Endothelial cell of umbilical vein (primary cell): ENCODE measurements around the gene FAM98B. TPM values are rescaled to one million over a fixed set of nuclear protein-coding genes. Genes with fewer than 3 reads are reported as not detected.

Experiments
- BruUV-seq: library from RNA; stranded (reverse); fragments of 400-500 nt; replicated peaks from 2 replicates; lab custom pipeline; 2021; lab: Mats Ljungman, UMichigan
- CTCF ChIA-PET: fragments of 300-600, 350-600 bp; sonication (Branson Sonifier 250); formaldehyde crosslinking; loops from one replicate; lab custom pipeline; 2021; ENCODE audit warnings: antibody characterized with exemption, inconsistent platforms; lab: Charles Lee
- POLR2A ChIA-PET: fragments of 300-600, 350-600 bp; sonication (Branson Sonifier 250); formaldehyde crosslinking; loops from one replicate; lab custom pipeline; 2021; ENCODE audit warnings: antibody characterized with exemption, inconsistent platforms; lab: Charles Lee
- DNase-seq: peaks from one replicate; pipeline ENCODE4 v3.0.0-alpha.2; 2011; ENCODE audit warnings: low read depth, low spot score
- FAIRE-seq: peaks from 2 replicates; lab custom pipeline; 2011; peaks lifted over from hg19 to GRCh38; lab: Jason Lieb, UNC
- H2AFZ ChIP-seq: 2 replicates; pipeline ENCODE4 v1.6.0; 2012; ENCODE audit warnings: low read depth, low read length, control low read depth, inconsistent platforms
- H3K27ac ChIP-seq: 2 replicates; pipeline ENCODE4 v1.5.1; 2011; ENCODE audit warnings: low read depth, mild to moderate bottlenecking, control low read depth, low read length, moderate library complexity; ENCODE audit not compliant: insufficient read depth
- H3K27me3 ChIP-seq, 2 experiments: 2 replicates each; pipeline versions ENCODE4 v1.6.0 to v1.6.1; 2011; ENCODE audit warnings: low read length in 2 of 2, mixed read lengths in 1 of 2; ENCODE audit not compliant: control insufficient read depth in 2 of 2, insufficient read depth in 2 of 2
- H3K36me3 ChIP-seq, 2 experiments: 2 replicates in 1 of 2; 3 replicates in 1 of 2; pipeline ENCODE4 v1.5.1; 2011; ENCODE audit warnings: low read length in 2 of 2, mild to moderate bottlenecking in 1 of 2, moderate library complexity in 1 of 2; ENCODE audit not compliant: control insufficient read depth in 2 of 2, insufficient read depth in 2 of 2; ENCODE audit errors: extremely low read depth in 1 of 2
- H3K4me1 ChIP-seq: 3 replicates; pipeline ENCODE4 v1.5.1; 2011; ENCODE audit warnings: mild to moderate bottlenecking, low read length; ENCODE audit not compliant: control insufficient read depth, insufficient read depth; ENCODE audit errors: extremely low read depth
- H3K4me2 ChIP-seq: 2 replicates; pipeline ENCODE4 v1.6.1; 2011; ENCODE audit warnings: low read length, control low read depth, mixed read lengths; ENCODE audit not compliant: insufficient read depth
- H3K4me3 ChIP-seq, 3 experiments: fragments of 200-600 bp in 1 of 3; sonication (generic), shearing (Covaris generic) in 1 of 3; replicated peaks in 1 of 3; 2 replicates each; pipeline ENCODE4 v1.5.1; 2011 to 2016; ENCODE audit warnings: control low read depth in 3 of 3, low read length in 3 of 3, mild to moderate bottlenecking in 2 of 3, inconsistent platforms in 1 of 3, low read depth in 1 of 3, moderate library complexity in 1 of 3; ENCODE audit not compliant: insufficient read depth in 1 of 3
- H3K79me2 ChIP-seq: 2 replicates; pipeline ENCODE4 v1.6.0; 2012; ENCODE audit warnings: low read length, inconsistent platforms; ENCODE audit not compliant: control insufficient read depth, insufficient read depth
- H3K9ac ChIP-seq: replicated peaks from 2 replicates; pipeline ENCODE3; 2011; ENCODE audit warnings: low read length, control low read depth; ENCODE audit not compliant: insufficient read depth; ENCODE audit errors: extremely low read depth
- H3K9me1 ChIP-seq: replicated peaks from 3 replicates; pipeline ENCODE4 v1.6.0; 2011; ENCODE audit warnings: mild to moderate bottlenecking, low read length; ENCODE audit not compliant: control insufficient read depth, insufficient read depth; ENCODE audit errors: extremely low read depth
- H3K9me3 ChIP-seq: replicated peaks from 2 replicates; pipeline ENCODE4 v1.5.1; 2012; ENCODE audit warnings: low read length, inconsistent platforms; ENCODE audit not compliant: control insufficient read depth, insufficient read depth
- H4K20me1 ChIP-seq: replicated peaks from 2 replicates; pipeline ENCODE3; 2011; ENCODE audit warnings: mild to moderate bottlenecking, low read length; ENCODE audit not compliant: control insufficient read depth, insufficient read depth; ENCODE audit errors: extremely low read depth
- CTCF ChIP-seq, 2 donors: IDR thresholded peaks; 1 replicate in 1 of 2; 2 replicates in 1 of 2; pipeline ENCODE4 v1.5.1; 2011; ENCODE audit warnings: low read length in 2 of 2, mild to moderate bottlenecking in 2 of 2, moderate library complexity in 2 of 2, control low read depth in 1 of 2, inconsistent platforms in 1 of 2, low read depth in 1 of 2; ENCODE audit not compliant: insufficient read depth in 1 of 2; ENCODE audit errors: extremely low read depth in 1 of 2
- EZH2 ChIP-seq: IDR thresholded peaks from 2 replicates; pipeline ENCODE4 v1.6.1; 2012; ENCODE audit warnings: borderline replicate concordance, low read depth, mild to moderate bottlenecking, moderate library complexity, low read length, inconsistent platforms; ENCODE audit not compliant: severe bottlenecking
- FOS ChIP-seq: IDR thresholded peaks from 2 replicates; pipeline ENCODE4 v1.6.1; 2011; ENCODE audit warnings: mild to moderate bottlenecking, low read length, moderate library complexity, borderline replicate concordance; ENCODE audit not compliant: insufficient read depth
- GATA2 ChIP-seq: IDR thresholded peaks from 2 replicates; pipeline ENCODE4 v1.7.0; 2011; ENCODE audit warnings: low read depth, mild to moderate bottlenecking, moderate library complexity, mixed read lengths, low read length; ENCODE audit not compliant: insufficient read length, insufficient read depth
- JUN ChIP-seq: IDR thresholded peaks from 2 replicates; pipeline ENCODE4 v1.6.1; 2011; ENCODE audit warnings: borderline replicate concordance, low read depth; ENCODE audit not compliant: insufficient read length, insufficient read depth
- MAX ChIP-seq: IDR thresholded peaks from 2 replicates; pipeline ENCODE4 v1.6.1; 2011; ENCODE audit not compliant: insufficient read depth, insufficient read length
- MYC ChIP-seq: IDR thresholded peaks from one replicate; pipeline ENCODE4 v1.6.1; 2011; ENCODE audit warnings: mild to moderate bottlenecking, low read depth, low read length
- POLR2A ChIP-seq: IDR thresholded peaks from 2 replicates; pipeline ENCODE4 v1.6.1; 2012; ENCODE audit warnings: low read depth, mild to moderate bottlenecking, control low read depth, low read length
- POLR2AphosphoS5 ChIP-seq: IDR thresholded peaks from 2 replicates; pipeline ENCODE4 v1.6.1; 2012; ENCODE audit warnings: low read depth, mild to moderate bottlenecking, control low read depth, low read length, moderate library complexity; ENCODE audit not compliant: insufficient read depth
- dilution Hi-C: fragments of 300-500 bp; cut with MboI; formaldehyde crosslinking; loops from one replicate; pipeline ENCODE4 v1.15.0; 2019; ENCODE audit warnings: low sequenced_read_pairs; ENCODE audit not compliant: extremely low pct_ligation_motif_present
- intact Hi-C: fragments of 100-400 bp; cut with micrococcal nuclease; formaldehyde crosslinking; loops from one replicate; pipeline ENCODE4 v1.10.0; 2022
- polyA plus RNA-seq, 4 experiments: library from polyadenylated mRNA; depleted of rRNA in 3 of 4; stranded (reverse) in 3 of 4; unstranded in 1 of 4; fragments of >200 nt; gene quantifications; 2 replicates each; pipeline versions ENCODE4 v1.2.1 to v1.2.3, GENCODE V29; 2011 to 2012; ENCODE audit warnings: missing spikeins in 1 of 4
- total RNA-seq: library from RNA; stranded (reverse); gene quantifications from 2 replicates; pipeline ENCODE4 v1.2.3, GENCODE V29; 2021

Gene FAM98B
- total and polyA plus RNA-seq, 2 donors (not counting 3 experiments of a cell fraction or from before 2014, with no cell fraction given): 4.2 to 22.3 TPM

- ChIA-PET CTCF (interaction anchor here (1.2 kb wide), 1 partner anchor 422 kb away, joined by 3 read pairs; no protein-coding TSS in a partner anchor), POLR2A (no interaction called here)
- FAIRE-seq: no peak
- no peak overlapping the region for H2AFZ ChIP-seq
- TF ChIP-seq FOS (no peak), EZH2 (no peak), GATA2 (no peak)
- no peak overlapping the region for H3K4me2 ChIP-seq
- H3K79me2 ChIP-seq: no peaks in the 10 kb centered on the region
- no peaks in the 10 kb centered on the region for H3K9me1 ChIP-seq
- intact Hi-C loops: no loop called here
- no peak overlapping the region for H3K27ac ChIP-seq
- no peaks in the 10 kb centered on the region for H3K36me3 ChIP-seq
- dilution Hi-C loops: no loop called here
- BruUV-seq: no TSS peak
- H3K4me1 ChIP-seq: no peaks in the 10 kb centered on the region
- no peaks in the 10 kb centered on the region for H3K9me3 ChIP-seq
- H3K27me3 ChIP-seq: peaks cover 22 to 47% of the 10 kb centered on the region in 2 experiments
- no peak for DNase-seq
- no peak overlapping the region for H3K4me3 ChIP-seq
- no peaks in the 10 kb centered on the region for H4K20me1 ChIP-seq
- no peak overlapping the region for H3K9ac ChIP-seq
Measured at GRCh38 chr15:38424101-38424552, 29.8 kb upstream of the FAM98B start.

GRCh38 chr15:38425269-38425668 is 28.7 kb upstream of the FAM98B start:
- DNase-seq (no peak), FAIRE-seq (no peak)
- H3K4me2 ChIP-seq: no peak overlapping the region
- intact Hi-C loops: no loop called here
- H2AFZ ChIP-seq: no peak overlapping the region
- H3K4me1 ChIP-seq: no peaks in the 10 kb centered on the region
- H4K20me1 ChIP-seq: no peaks in the 10 kb centered on the region
- H3K27ac ChIP-seq: no peak overlapping the region
- H3K9me1 ChIP-seq: no peaks in the 10 kb centered on the region
- H3K4me3 ChIP-seq: no peak overlapping the region
- TF ChIP-seq POLR2A: no peak
- no peak for TF ChIP-seq JUN
- TF ChIP-seq MAX: no peak
- TF ChIP-seq EZH2: no peak
- no peak for TF ChIP-seq FOS
- TF ChIP-seq CTCF (IDR thresholded peaks at IDR 0.05; ENCODE audit: extremely low read depth in 1 of 2, insufficient read depth in 1 of 2, low read depth in 1 of 2, low read length in 2 of 2): no peak
- no peak for TF ChIP-seq MYC
- no peak for TF ChIP-seq GATA2
- TF ChIP-seq POLR2AphosphoS5: no peak
- no peaks in the 10 kb centered on the region for H3K9me3 ChIP-seq
- H3K79me2 ChIP-seq: no peaks in the 10 kb centered on the region
- dilution Hi-C loops: no loop called here
- CTCF ChIA-PET: interaction anchor here (1.4 kb wide), 2 partner anchors 11 to 16 kb away, joined by 6 to 7 read pairs; no protein-coding TSS in a partner anchor
- peaks cover 19 to 53% of the 10 kb centered on the region in 2 experiments for H3K27me3 ChIP-seq
- BruUV-seq: no TSS peak
- H3K36me3 ChIP-seq: no peaks in the 10 kb centered on the region
- H3K9ac ChIP-seq: no peak overlapping the region
- POLR2A ChIA-PET: no interaction called here
